HPDE6-E6E7 (cell line): Measurements from ENCODE around the gene CDS2.

Experiments used
- DNase-seq: peaks from one replicate; pipeline ENCODE4 v3.0.0; 2011; ENCODE audit warnings: missing footprints; ENCODE audit errors: extremely low spot score

Gene CDS2

DNA sequence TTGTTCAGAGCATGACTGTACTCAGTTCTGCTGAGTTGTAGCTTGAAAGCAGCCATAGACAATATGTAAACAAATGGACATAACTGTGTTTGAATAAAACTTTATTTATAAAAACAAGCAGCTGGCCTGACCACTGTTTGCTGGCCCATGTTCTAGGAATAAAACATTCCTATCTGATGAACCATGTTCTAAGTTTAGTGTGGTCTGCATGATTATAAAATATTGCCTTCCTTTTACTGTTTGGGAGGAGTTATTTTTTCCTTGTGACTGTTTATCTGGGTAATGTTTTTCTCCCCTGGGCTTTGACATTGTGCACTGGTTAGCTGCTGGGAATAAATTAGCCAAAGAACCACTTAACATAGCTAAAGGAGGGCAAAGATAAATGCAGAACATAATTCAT, 55.1 kb downstream of the CDS2 start:
- DNase-seq, result no peak

DNA sequence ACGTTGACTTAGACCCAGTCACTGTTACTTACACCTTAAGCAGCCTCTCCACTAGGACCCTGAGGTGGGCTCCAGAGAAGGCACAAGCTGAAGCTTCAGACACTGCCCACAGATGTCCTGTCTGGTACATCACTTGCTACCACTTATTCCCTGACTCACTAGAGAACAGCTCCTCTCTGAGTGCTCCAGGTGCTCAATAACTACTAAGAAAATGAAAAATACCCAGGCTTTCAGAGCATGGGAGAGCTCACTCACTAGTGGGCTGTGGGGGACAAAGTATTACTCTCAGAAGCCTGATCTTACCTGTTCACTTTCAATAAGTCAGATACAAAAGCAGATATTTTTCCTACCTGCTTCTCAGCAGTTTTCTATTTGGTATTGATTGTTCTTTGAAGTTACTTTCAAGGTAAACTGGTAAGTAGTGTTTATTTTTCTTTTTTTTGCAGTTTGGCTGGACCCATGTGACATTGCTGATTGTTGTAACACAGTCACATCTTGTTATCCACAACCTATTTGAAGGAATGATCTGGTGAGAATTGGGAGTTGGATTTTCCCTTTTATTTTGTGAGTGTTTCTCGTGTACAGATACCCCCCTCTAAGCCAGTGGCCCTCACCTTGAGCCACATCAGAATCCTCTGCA, 55.9 kb downstream of the CDS2 start:
- no peak for DNase-seq

DNA sequence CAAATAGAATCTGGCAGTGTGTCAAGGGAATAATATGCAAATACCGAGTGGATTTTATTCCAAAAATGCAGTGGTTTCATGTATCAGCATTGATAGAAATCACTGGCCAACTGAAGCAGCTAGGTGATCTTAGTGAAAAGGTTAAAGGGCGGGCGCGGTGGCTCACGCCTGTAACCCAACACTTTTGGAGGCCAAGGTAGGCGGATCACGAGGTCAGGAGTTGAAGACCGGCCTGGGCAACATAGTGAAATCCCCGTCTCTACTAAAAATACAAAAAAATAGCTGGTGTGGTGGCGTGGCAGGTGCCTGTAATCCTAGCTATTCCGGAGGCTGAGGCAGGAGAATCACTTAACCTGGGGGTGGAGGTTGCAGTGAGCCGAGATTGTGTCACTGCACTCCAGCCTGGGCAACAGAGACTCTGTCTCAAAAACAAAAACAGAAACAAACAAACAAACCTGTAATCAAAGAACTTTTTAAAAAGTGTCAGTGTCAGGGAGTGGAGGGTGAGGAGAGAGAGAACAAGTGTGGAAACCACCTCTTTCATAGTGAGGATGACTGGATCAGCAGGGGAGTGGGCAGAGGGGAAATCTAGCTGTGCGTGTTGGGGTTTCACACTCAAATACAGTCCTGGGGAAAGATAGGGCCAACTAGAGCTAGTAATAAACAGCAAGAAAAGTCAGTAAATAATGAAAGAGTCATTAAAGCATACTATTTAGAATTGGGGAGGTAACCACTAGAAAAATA, 57.1 kb downstream of the CDS2 start:
- DNase-seq, result no peak

DNA sequence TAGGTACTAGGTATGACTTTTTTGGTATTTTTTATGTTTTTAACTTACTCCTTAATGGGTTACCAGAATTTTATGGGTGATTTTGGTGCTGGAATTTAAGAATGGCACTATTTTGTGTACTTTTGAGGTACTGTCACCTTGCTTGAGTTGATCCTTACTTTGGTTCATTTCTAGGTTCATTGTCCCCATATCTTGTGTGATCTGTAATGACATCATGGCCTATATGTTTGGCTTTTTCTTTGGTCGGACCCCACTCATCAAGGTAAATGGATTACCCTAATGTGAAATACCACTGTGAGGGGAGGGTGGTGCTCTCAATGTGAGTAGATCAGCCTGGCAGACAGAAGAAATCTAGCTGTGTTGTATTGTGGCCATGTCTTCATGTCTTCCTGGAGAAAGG, 57.9 kb downstream of the CDS2 start:
- DNase-seq, result no peak

DNA sequence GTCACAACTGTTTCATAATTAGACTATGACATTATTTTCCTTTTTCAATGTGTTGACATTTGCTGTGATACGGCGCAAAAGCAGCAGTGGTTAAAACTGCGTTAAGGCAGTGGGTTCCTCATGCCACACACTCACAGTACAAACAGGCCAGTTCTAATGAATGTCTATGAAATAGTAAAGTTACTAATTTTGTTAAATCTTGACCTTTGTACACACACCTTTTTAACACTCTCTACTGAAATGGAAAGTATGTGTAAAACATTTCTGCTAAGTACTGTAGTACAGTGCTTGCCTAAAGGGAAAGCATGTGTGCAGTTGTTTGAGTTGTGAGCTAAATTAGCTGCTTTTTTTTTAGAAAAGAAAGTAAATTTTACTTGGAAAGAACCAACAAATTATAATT, 60.3 kb downstream of the CDS2 start:
- no peak for DNase-seq

DNA sequence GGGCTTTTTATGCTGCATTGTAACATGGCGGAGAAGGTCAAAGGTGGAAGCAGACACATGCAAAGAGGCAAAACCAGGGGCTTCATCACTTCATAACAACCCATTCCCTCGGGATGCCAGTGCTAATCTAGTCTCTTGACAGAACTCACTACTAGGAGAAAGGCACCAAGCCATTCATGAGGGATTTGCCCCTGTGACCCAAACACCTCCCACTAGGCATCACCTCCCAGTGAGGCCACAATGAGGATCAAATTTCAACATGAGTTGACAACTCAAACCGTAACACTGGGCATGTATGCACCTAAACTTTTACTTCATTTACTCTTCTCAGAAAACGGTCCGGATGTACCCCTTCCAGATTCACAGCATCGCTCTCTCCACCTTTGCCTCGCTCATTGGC, 61.9 kb downstream of the CDS2 start:
- DNase-seq, result no peak

DNA sequence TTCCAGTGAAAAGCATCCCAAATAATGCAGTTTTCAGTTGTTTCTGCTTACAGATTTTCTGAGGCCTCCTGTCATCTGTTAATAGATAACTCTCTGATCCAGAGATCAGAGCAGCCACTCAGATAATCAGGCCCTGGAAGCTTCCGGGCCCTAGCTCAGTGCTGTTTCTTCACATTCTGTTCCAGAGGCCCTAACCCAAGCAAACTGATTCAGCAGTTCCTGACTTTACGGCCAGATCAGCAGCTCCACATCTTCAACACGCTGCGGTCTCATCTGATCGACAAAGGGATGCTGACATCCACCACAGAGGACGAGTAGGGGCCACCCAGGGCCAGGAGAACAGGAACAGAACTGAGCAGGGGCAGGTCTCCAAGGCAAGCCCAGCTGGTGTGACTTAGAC, 63.1 kb downstream of the CDS2 start:
- no peak for DNase-seq

DNA sequence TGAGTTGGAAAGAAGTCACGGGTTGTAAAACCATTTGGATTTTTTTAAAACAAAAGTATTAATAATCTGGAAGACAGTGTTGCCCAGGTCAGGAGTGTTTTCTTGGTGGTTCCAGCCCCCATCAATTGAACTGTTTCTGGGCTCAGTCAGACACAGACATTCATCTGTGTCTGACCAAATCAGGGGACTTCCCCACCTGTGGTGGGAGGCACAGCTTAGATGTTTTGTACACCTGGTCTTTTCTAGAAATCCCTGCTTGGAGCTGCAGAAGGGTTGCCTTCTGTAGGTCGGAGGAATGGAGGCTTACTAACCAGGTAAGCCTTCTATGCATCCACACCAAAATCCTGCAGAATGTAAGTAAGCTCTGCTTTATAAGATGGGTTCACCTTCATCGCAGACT, 63.6 kb downstream of the CDS2 start:
- DNase-seq, result no peak

DNA sequence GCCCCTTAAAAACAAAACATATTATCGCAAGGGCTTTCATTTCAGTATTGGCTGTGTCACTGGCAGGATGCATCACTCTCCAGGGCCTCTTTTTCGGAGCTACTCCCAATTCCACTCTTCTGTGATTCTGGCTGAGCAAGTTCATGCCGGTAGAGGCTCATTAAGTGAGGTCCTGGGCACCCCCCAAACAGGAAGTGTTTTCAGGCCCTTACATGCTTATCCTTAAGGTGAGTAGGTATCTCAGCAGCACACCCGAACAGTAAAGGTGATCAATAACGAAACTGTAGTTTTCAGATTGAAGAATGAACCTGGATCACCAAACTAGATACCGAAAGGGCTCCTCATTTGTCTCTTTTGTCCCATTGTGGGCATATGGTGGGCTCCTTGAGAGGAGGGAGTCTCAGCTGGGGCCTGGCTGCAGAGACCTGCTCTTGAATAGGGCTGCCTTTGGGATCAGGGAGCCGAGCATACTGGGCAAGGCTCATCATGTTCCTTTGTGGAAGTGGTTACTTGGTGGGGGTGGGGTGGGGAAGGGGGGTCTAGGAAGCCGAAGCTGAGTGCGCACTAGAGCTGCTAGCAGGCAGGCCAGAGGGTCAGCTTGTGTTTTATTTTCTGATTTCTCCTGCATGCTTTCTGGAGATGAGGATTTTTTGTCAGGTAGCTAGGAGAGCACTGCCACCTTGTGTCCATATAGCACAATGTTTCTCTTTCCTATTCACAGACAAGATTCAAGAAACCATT, 65.2 kb downstream of the CDS2 start:
- DNase-seq, result peak; percentile 83

DNA sequence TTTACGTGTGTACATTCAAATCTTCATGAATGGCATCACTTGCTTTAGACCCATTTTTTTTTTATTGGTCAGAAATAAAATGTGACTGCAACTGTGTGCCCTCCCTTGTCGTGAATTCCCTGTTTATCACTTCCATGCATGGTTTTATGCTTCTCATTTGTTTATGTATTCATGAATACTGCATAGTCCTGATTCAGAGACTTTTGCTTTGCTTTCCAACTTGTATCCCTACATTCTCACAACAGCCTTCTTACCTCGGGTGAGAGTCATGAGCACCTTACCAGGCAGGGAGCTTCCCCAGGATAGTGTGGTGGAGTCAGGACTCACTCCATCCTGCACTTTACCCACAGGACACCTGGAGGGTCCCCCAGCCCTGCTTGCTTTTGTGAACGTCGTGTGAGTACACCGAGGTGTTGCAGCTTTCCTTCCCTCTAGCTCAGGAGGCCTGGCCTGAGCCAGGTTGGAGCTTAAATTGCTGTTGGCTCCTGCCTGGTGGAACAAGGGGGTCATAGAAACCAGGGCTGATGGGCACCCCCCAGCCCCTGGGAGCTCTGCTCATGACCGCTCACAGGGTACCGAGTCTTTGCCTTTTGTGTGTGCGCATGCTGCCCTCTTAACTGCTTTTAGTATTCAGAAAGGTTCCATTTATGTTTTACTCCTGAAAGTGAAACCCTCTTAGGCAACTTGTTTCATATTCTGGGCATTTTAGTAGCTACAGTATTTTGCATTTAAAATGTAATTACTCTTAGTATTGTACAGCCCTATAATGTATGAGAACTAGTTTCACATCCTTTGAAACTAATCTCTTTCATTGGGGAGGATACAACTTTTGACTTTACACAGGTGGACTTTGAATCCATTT, 66.0 kb downstream of the CDS2 start:
- no peak for DNase-seq

DNA sequence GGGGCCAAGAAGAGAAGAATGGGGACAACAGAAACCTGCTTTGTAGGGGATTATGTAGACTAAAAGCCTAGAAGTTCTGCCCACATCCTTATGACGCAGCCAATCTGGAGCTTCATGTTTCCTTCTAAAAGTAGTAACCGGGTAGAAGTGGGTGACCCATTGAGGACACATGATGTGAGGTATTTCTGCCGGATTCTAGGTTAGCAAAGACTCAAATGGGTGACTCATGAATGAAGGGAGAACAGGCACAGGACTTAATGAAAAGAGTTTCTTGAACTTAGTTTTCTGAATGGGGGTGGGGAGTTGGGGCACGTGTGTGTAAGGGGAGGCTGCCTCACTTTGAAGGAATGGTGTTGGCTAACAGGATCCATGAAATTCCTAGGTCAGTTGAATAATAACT, 68.8 kb downstream of the CDS2 start:
- DNase-seq, result peak; percentile 25

DNA sequence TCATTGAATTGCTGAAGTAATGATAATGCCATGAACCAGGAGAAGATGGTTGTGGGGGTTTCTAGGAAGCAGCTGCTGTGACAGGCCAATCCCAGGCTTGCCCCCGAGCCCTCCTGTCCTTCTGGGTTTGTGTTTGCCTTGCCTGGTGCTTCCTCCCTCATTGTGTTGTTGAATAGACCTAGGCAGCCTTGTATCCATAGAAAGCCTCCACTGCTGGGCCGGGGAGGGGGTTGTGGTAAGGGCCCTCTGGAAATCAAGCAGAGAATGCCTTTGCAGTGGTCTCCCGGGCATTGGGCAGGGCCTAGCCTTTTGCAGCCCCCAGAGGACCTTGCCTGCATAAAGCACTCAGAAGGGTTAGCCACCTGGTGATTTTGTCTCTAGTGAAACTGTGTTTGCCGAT, 69.3 kb downstream of the CDS2 start:
- no peak for DNase-seq

DNA sequence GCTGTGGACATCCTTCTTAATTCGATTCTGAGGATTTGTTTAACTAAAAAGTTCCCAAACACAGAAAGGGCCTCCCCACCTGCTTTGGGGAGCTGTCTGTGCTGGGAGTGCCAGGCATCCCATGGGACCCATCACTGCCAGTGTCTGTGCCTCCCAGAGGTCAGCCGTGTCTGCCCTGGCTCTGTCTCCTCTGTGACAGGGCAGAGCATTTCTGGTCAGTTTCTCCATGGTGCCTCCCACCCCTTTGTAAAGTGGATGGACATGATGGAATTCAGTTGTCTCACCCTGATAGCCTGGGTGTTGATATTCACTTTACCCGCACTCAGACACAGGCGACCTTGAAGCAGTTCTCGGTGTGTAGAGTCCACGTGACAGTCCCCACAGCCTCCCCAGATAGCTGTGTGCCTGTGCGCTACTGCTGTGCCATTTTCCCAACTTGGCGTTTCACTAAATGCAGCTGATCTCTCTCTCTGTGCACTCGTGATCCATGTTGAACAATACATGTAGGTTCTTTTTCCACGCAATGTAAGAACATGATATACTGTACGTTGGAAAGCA, 70.5 kb downstream of the CDS2 start:
- DNase-seq, result no peak

DNA sequence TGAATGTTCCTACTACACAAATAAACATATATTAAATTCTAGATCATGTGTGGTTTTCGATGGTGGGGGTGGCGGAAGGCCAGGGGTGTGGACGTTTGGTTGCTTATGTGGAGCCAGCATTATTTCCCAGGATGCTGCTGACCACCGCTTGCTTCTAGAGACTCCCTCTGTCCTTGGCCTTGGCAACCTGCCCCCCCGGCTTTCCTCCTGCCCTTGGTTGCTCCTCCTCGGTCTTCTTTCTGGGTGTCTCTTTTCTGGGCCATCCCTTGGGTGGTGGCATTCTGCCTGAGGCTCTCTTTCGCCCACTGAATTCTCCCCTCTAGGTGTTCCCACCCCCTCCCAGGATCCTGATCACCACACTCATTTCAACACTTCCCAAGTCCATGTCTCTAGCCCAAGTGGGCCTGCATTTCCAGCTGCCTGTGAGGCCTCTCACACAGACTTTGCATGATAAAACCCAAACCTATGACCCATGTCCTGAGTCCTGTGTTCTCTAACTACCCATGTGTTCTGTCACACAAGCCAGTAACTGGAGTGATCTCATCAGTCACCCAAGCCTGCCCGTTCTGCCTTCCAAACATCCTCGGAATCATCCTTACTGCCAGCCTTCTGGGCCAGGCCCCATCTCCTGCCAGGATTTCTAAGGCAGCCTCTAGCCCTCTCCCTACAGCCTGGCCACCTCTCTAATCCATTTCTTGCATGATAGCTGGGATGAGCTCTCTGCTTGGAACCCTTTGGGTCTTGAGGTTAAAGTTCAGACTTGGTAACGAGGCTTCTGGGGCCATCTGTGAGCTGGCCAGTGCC, 71.2 kb downstream of the CDS2 start:
- no peak for DNase-seq

DNA sequence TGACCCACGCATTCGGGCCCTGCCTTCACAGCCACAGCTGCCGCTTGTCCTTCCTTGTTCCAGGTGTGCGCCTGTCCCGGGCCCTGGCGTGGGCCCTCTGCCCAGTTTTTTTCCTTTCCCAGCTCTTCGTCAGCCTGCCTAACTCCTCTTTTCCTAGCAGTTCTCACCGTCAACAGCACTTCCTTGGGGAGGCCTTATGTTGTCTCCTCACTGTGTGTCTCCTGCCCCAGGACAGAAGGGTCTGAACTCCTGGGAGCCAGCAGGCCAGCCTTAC, 71.8 kb downstream of the CDS2 start:
- DNase-seq, result no peak

DNA sequence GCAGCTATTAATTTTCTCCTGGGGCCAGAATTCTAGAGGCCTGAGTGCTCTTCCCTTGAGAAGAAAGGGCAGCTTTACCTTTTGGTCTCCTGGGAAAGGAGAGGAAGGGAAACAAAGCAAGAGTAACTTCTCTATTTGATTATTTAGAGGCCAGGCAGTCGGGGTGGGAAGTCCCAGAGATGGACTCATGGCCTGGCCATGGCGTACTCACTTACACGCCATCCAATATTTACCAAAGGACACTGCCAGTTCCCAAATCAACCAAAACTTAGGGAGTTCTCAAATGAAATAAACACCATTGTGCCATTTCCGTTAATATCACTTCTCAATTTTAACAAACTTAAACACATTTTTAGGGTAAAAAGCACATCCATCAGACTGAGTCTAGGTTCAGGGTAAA, 76.6 kb downstream of the CDS2 start:
- DNase-seq, result no peak

DNA sequence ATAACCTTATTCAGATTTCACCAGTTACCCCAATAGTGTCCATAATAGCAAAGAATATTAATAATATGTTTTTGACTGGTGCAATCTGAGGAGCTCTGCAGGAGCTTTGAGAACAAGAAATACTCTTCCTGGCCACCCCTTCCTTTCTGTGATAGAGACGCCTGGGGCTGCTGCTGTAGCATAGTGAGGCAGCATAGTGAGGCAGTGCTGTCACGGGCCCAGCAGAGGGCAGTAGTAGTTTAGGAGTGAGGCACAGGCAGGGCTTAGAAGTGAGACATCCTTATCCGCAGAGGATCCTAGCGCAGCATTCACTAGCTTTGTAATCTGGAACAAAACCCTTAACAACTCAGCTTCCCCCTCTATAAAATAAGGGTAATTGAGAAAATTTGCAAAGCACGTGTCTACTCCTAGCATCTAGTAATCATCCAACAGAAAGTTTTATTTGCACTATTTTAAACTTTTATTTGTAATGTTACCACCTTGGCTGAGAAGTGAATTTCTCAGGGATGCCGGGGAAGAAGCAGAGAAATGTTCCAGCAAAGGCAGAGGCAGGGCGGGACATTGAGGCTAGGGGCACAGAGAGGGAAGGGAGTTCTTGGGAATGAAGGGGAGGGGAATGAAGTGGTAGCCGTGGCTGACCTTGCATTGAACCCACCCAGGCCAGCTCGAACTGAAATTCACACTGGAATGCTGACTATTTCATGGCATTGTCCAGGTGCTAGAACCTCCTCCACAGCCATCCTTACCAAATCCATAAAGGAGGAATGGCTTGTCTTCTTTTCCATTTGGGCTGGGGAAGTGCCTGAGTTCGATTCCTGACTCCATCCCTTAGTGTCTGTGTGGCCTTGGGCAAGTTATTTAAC, 78.8 kb downstream of the CDS2 start:
- peak; percentile 92 for DNase-seq

DNA sequence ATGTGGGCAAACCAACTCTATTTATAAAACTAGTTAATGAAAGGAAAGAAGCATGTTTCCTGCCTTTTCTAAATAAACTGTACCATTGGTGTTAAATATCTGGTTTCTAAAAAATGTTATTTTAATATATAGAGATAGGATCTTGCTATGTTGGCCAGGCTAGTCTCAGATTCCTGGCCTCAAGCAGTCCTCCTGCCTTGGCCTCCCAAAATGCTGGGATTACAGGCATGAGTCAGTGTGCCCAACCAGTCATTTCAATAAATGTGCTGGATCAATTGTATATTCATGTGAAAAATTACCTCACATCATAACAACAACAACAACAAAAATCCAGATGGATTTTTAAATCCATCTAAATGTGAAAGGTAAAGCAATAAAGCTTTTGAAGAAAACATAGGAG, 80.3 kb downstream of the CDS2 start:
- DNase-seq, result no peak

DNA sequence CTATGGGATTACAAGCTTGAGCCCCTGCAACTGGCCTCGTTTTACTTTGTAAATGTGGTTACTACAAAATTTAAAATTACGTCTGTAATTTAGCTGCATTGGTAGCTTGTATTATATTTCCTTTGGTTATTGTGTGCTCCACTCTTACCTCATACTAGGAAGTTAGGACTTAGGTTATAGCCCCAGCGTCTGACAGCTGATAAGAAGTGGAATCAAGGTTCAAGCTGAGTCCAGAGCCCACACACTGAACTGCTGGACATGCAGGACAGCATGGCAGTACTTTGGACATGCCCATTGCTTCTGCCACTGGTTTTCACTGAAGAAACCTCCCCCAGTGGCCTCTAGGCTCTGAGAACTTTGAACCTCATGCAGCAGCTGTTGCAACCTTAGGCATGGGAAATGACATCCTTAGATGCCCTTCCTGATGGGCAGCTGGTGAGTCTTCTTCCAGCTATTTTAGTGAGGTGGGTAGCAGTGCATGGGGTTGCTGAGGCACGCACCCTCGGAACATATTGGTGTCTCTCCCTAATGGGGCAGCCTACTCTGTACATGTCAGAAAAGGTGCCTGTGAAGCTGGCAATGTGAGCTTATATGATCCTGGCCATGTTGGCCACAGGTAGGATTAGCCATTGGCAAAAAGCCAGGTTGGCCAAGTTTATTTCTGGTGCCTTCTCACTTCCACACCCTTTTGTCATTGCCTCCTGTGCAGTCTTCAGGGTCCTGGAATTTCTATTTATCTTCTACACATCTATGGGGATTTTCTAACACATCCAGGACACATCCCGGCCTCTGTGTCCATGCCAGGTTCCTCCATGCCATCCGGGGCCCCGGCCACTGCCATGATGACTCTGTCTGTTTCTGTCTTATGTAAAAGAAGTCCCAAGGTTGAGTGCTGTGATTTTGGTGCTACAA, 85.3 kb downstream of the CDS2 start:
- DNase-seq, result no peak
